GM12891 (cell line): ENCODE results near the gene PRCP.

Experiments used
- DNase-seq: peaks from one replicate; pipeline ENCODE4 v3.0.0; 2011; ENCODE audit warnings: low spot score; ENCODE audit not compliant: insufficient read length
- FAIRE-seq: peaks from 2 replicates; lab custom pipeline; 2011; peaks lifted over from hg19 to GRCh38; lab: Jason Lieb, UNC
- PAX5 ChIP-seq: IDR thresholded peaks from 2 replicates; pipeline ENCODE4 v1.6.1; 2011; ENCODE audit warnings: low read length, moderate library complexity, mild to moderate bottlenecking; ENCODE audit not compliant: insufficient read depth, severe bottlenecking
- POLR2A ChIP-seq: IDR thresholded peaks from 2 replicates; pipeline ENCODE4 v1.6.1; 2011; ENCODE audit warnings: low read depth, low read length, control low read depth
- POLR2AphosphoS5 ChIP-seq: IDR thresholded peaks from 2 replicates; pipeline ENCODE4 v1.6.1; 2011; ENCODE audit warnings: low read depth, low read length, control low read depth
- POU2F2 ChIP-seq: IDR thresholded peaks from 2 replicates; pipeline ENCODE4 v1.6.1; 2011; ENCODE audit warnings: low read depth, mild to moderate bottlenecking, control low read depth, low read length, moderate library complexity
- SPI1 ChIP-seq: IDR thresholded peaks from 2 replicates; pipeline ENCODE4 v1.6.1; 2011; ENCODE audit warnings: low read depth, low read length, control low read depth
- TAF1 ChIP-seq: IDR thresholded peaks from 2 replicates; pipeline ENCODE4 v1.6.1; 2011; ENCODE audit warnings: low read depth, low read length, control low read depth

The PRCP gene

DNA sequence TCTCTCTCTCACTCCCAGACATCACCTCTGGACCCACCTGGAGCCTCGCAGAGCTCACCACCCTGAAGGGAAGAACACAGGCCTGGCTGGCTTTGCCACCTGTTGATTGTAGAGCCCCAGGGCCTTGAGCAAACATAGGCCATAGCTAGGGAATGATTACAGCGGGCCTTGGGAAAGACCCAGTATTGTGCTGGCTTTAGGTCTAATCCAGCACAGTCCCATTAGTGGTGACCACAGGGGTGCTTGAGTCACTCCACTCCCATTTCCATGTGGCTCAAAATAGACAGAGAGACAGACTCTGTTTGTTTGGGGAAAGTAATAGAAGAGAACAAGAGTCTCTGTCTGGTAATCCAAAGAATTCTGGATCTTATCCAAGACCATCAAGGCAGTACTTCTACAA, 123.9 kb downstream of the PRCP start:
- FAIRE-seq = no peak
- TF ChIP-seq POLR2A (no peak), POU2F2 (no peak), POLR2AphosphoS5 (no peak), PAX5 (no peak), TAF1 (no peak), SPI1 (no peak)
- DNase-seq = no peak

- peak; percentile 75 for FAIRE-seq
- no peak for TF ChIP-seq PAX5
- no peak for TF ChIP-seq POLR2AphosphoS5
- TF ChIP-seq POLR2A = no peak
- TF ChIP-seq SPI1 = no peak
- no peak for TF ChIP-seq TAF1
- no peak for TF ChIP-seq POU2F2
- DNase-seq = peak; percentile 26
These were observed 124.4 kb downstream of the PRCP start for GRCh38 chr11:82775736-82776346.

DNA sequence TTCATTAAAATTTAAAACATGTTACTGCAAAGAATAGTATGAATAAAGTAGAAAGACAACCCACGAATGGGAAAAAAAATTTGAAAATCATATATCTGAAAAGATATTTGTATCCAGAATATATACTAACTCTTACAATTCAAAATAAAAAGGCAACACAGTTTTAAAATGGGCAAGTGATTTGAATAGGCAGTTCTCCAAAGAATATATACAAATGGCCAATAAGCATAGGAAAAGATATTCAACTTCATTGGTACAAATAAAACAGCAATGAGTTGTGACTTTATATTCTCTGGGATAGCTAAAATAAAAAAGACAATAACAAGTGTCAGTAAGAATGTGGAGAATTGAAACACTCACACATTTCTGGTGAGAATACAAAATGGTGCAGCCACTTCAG, 125.0 kb downstream of the PRCP start:
- DNase-seq (no peak), FAIRE-seq (peak; percentile 5)
- TF ChIP-seq TAF1 (no peak), PAX5 (no peak), POLR2AphosphoS5 (no peak), POU2F2 (no peak), SPI1 (no peak)
